HG02571 (cell line): ENCODE data around the gene NCKAP5.

Source experiments
- ATAC-seq: cut with Tn5 transposase; IDR thresholded peaks from one replicate; pipeline ENCODE4 v1.9.1; 2021; ENCODE audit warnings: mild to moderate bottlenecking, moderate library complexity; ENCODE audit not compliant: unreplicated experiment

The NCKAP5 gene

GRCh38 chr2:133568172-133568571, at the start of gene NCKAP5:
Gene NCKAP5, minus strand, starts transcription at chr2:133568463. Its CDS starts 50,937 bp downstream, at chr2:133517526.
- no peak for ATAC-seq

GRCh38 chr2:133609664-133610063, 41.4 kb upstream of the NCKAP5 start:
- ATAC-seq: no peak

- ATAC-seq: no peak
These were observed 40.0 kb upstream of the NCKAP5 start for GRCh38 chr2:133608291-133608690.

- no peak for ATAC-seq
These were observed 39.4 kb upstream of the NCKAP5 start for GRCh38 chr2:133607679-133608078.

- no peak for ATAC-seq
These were observed 38.4 kb upstream of the NCKAP5 start for GRCh38 chr2:133606616-133607015.

DNA sequence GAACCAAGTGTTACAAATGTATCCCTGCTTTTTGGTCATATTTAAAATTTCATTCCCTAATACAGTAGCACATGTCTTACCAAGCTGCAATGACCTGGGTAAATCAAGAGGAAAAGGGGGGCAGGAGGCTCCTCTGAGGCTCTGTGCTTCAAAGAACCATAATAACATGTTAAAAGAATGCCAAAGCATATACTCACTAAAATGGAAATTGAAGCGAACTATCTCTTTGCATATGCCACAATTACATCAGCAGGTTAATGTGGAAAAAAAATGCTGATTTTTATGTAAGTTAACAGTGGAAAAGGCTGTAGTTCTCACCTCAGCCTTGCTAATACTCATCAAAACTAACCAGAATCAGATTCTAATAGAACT, 37.5 kb upstream of the NCKAP5 start:
- ATAC-seq: no peak

- ATAC-seq: no peak
These were observed 36.9 kb upstream of the NCKAP5 start for GRCh38 chr2:133605011-133605765.

DNA sequence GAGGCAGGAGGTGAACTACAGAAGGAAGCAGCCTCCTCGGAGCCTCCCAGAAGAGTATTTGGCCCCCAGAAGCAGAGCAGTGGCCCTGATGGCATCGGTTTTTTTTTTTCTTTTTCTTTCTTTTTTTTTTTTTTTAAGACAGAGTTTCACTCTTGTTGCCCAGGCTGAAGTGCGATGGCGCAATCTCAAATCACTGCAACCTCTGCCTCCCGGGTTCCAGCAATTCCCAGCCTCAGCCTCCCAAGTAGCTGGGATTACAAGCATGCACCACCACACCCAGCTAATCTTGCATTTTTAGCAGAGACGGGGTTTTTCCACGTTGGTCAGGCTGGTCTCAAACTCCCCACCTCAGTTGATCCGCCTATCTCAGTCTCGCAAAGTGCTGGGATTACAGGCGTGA, 34.8 kb upstream of the NCKAP5 start:
- no peak for ATAC-seq

DNA sequence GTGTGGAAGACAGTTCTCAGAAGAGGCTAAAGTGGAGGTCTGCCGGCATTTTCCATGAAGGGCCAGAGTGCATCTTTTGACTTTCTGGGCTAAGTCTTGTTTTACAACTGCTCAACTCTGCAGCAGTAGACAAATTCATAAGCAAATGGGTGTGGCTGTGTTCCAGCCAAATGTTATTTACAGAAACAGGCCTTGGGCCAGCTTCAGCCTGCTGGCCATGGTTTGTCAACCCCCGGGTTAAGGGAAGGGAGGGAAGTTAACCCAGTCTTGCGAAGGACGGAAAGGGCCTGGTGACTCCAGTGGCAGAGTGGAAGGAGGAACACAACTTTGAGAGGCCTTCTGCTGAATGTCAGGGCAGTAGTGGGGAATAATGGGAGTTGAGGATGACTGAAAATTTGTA, 34.3 kb upstream of the NCKAP5 start:
- no peak for ATAC-seq

DNA sequence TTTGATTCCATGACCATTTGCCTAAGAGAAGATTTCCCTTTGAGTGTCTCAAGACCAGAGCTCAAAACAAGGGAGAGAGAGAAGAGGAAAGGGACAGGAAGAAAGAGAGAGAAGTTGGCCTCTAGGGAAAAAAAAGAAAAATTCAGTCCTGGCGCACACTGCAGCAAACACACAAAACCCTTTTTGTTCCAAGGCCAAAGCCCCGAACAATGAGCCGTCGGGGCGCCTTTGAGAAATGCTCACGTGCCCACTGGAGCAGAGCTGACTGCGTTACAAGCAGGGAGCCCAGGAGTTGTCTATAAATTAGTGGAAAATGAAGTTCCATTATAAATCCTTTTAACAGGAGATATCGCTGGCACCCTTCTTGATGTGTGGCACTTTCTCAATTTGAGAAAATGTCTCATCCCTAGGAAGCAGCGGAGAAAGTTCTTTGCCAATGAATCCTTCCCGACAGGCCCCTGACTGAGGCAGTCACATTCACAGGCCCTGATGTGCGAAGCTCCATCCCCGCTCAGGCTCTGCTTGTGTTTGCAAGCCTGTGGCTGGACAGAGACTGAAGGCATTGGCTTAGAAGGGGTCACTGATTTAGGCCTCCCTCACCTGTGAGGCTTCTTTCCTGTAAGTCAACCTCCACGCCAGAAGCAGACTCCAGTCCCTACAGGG, 32.1 kb upstream of the NCKAP5 start:
- ATAC-seq: no peak

DNA sequence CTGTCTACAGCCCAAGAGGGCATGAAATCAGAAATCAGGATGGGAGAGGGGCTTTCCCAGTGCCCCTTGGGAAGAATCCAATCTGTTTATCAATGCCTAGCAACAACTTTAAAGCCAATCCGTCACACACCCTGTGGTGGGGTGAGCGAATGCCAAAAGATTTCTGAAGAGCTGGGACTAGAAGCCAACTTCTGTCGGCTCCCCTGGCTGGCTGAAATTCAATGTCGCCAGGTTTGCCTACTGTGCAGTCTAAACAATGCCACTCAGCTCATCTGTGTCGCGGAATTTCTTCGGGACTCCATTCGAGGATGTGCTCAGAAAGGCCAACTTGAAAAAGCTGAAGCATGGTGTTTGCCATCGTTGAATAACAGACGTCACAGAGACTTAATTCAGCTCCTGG, 31.5 kb upstream of the NCKAP5 start:
- ATAC-seq: no peak

- no peak for ATAC-seq
These were observed 31.0 kb upstream of the NCKAP5 start for GRCh38 chr2:133599211-133599803.

- ATAC-seq: no peak
These were observed 30.5 kb upstream of the NCKAP5 start for GRCh38 chr2:133598769-133599168.

DNA sequence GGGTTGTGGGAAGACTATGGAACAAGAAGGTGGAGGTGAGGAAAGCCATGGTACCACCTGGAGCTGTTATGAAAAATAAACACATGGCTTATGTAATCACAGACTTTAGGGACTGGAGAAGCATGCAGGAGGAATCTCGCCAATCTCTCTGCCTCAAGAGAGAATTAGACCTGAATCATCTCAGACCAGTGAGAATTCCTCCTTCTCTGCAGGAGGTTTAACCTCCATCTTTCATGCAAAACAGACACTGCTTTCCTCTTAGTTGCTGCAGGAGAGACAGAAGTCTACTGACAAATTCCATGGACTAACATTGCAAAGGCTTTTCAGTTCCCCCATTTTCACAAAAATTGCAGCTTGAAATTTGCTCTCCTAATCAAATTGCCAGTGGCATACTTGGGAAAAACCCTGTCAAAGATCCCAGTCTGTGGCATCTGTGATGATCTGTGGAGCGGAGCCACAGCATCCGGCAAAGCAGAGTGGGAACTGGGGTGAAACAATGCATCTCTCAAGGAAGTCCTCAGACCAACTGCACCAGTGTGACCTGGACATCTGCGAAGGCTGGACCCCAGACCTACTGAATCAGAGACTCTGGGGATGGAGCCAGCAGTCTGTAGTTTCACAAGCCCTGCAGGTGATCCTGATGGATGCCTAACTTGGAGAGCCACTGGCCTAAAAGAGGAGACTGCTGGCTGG, 28.6 kb upstream of the NCKAP5 start:
- no peak for ATAC-seq

DNA sequence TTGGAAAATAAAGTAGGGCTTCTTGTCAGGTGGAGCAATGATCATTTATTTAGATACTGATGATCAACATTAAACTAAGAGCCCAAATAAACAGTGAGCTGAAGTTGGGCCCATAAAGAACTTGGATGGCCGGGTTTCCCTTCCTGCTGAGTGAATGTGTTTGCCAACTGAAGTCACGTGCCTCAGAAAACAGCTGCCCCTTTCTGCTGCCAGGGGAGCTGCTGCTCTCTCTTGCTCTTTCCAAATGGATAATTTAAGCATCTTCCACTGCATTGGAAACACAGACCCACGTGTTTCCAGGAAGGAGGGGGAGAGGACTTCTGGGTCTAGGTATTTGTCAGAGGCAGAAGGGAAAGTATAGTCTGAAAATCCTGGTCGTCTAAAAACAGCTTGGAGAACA, 22.9 kb upstream of the NCKAP5 start:
- no peak for ATAC-seq

DNA sequence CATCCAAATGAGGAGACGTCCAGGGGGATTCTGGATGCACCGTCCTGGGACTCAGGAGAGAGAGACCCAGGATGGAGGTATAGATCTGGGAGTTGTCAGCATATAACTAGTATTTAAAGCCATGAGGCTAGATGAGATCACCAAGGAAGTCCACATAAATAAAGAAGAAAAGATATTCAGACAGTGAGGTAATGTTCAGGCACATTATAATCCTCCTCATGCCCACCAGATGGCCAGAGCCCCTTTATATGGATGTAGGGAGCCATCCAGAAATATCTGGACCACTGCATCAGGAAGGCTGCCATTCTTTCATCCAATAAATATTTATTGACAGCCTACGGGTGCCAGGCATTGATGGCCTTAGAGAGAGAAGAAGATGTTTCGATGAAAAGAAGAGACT, 21.2 kb upstream of the NCKAP5 start:
- no peak for ATAC-seq

DNA sequence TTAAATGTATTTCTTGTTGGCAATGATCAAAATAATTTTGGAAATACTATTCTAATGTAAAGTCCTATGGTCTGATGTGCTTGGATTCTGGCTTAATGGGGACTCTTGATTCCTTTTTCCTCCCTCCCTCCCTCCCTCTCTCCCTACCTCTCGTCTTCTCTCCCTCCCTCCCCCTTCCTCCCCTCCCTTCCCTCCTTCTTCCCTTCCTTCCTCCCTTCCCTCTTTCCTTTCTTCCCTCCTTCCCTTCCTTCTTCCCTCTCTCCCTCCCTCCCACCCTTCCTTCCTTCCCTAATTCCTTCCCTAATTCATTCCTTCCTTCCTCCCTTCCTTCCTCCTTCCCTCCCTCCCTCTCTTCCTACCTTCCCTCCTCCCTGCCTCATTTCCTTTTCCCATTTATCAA, 19.9 kb upstream of the NCKAP5 start:
- ATAC-seq: no peak

- no peak for ATAC-seq
These were observed 18.7 kb upstream of the NCKAP5 start for GRCh38 chr2:133586978-133587377.

- ATAC-seq: no peak
These were observed 12.9 kb upstream of the NCKAP5 start for GRCh38 chr2:133581010-133581760.

GRCh38 chr2:133579274-133579673, 11.0 kb upstream of the NCKAP5 start:
- no peak for ATAC-seq

DNA sequence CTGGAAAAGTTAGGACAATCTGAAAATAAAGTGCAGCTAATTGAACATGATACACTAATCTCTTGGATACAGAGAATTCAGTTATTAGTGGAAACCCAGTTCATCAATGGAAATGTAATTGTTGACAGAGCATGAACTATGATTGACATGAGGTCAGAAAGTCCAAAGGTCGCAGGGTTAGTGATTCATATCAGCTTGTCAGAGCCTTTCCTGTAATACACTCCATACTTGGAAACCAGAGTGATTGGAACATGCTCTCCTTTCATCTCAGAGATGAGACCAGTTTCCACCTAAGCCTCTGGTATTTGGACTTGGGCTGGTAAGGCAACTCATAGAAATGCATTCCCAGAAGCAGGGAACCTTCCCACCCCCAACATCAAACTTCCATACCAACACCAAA, 8.5 kb upstream of the NCKAP5 start:
- ATAC-seq: no peak
